HG03196 (cell line): ENCODE data around the gene SLC5A9.

Experiments used
- ATAC-seq: cut with Tn5 transposase; IDR thresholded peaks from one replicate; pipeline ENCODE4 v1.9.1; 2021; ENCODE audit not compliant: unreplicated experiment

The SLC5A9 gene

GRCh38 chr1:48222501-48223242 is at the start of gene SLC5A9:
SLC5A9 (plus strand) TSS chr1:48222716; CDS start chr1:48222737, 21 bp downstream.
- ATAC-seq, result no peak

- no peak for ATAC-seq
Observed at GRCh38 chr1:48175116-48175515, 47.4 kb upstream of the SLC5A9 start.

DNA sequence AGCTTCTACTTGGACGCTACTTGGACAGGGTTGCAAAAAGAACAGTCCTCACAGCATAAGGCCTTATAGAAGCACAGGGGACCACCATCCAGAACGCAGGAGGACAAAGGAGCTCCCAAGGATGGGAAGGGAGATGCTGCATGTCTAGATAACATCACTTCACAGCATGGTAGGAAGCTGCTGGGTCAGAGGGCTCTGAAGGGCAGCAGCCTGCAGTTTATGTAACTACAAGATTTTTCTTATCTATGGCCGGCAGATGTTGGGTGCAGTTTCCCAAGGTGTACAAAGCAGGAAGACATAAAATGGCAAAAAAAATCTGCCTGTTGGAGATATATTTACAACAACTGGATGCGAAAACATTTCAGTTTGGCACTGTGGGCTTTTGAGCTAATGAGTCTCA is 45.3 kb upstream of the SLC5A9 start:
- ATAC-seq, result no peak

- ATAC-seq, result no peak
Observed at GRCh38 chr1:48181669-48182367, 40.7 kb upstream of the SLC5A9 start.

GRCh38 chr1:48182439-48182838 is 40.1 kb upstream of the SLC5A9 start:
- ATAC-seq, result peak; percentile 71

- no peak for ATAC-seq
Observed at GRCh38 chr1:48186306-48186839, 36.1 kb upstream of the SLC5A9 start.

DNA sequence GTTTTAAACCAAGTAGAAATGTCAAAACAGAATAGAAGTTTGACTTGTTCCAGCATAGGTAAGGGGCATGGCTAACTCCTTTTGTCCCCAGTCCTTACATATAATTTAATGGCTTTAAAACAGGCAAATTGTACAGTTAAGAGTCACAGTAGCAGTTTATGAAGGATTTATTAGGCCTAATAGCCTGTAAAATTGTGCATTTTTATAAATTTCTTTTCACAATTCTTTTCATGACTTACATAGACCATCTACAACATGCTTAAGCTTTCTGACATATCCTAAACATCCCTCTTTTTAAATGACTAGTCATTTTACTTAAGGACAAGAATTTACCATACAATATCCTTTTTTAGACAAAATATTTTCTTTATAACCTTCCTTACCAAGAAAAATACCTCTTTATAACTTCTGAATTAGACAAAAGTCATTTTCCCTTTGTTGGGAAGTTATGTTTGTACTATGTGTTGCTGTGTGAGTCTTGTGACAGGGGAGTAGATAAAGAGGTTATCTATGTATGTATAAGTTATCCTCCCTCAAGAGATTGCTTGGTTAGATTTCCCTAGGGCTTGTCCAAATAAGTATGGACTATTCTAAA is 34.5 kb upstream of the SLC5A9 start:
- no peak for ATAC-seq

GRCh38 chr1:48190881-48191280 is 31.6 kb upstream of the SLC5A9 start:
- no peak for ATAC-seq

DNA sequence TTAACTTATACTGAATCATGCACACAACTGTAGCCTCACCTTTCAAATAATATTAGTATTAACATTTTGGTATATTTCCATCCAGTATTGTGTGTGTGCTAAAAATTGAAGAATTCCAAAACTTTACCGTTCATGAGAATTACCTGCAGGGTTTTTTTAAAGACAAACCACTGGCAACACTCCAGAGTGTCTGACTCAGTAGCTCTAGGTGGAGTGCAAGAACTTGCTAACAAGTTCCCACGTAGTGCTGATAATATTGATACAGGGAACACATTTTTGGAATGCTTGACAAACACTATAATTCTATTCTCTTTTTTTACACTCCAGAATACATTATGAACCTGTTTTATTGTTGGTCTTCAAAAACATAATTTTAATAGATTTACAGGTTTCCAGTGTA is 27.7 kb upstream of the SLC5A9 start:
- ATAC-seq, result no peak

GRCh38 chr1:48196237-48196636 is 26.3 kb upstream of the SLC5A9 start:
- ATAC-seq, result no peak

GRCh38 chr1:48198970-48199369 is 23.5 kb upstream of the SLC5A9 start:
- no peak for ATAC-seq

DNA sequence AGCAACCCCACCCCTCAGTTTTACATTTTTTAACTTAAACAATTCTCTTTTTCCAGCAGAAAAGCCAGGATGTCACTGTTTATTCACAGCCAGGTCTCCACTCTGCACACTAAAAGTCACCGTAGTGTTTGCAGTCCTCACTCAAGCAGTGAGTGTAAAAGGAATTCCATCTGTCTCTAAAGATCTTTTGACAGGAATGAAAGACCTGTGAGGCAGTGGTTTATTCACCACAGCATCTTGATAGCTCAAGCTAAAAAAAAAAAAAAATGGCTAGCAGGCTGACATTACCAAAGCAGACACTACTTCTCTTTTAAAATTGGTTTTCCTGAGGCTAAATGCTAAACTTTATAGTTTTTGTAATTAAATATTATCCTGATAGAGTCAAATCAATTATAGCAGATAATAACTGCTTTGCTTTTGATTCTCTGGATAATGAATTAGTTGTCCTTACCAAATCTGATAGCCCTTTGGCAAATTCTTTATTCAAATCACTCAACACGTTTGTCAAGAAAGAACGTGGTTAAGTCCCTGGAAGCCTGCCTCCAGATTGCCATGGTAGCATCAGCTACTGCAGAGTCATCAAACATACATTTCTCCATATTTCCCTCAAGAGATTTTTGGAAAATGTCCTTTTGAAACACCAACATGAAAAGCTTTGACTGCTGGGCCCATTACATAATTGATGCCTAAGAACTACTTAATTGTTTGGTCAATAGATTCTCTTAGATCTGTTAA is 22.2 kb upstream of the SLC5A9 start:
- no peak for ATAC-seq

GRCh38 chr1:48202030-48202752 is 20.3 kb upstream of the SLC5A9 start:
- no peak for ATAC-seq

DNA sequence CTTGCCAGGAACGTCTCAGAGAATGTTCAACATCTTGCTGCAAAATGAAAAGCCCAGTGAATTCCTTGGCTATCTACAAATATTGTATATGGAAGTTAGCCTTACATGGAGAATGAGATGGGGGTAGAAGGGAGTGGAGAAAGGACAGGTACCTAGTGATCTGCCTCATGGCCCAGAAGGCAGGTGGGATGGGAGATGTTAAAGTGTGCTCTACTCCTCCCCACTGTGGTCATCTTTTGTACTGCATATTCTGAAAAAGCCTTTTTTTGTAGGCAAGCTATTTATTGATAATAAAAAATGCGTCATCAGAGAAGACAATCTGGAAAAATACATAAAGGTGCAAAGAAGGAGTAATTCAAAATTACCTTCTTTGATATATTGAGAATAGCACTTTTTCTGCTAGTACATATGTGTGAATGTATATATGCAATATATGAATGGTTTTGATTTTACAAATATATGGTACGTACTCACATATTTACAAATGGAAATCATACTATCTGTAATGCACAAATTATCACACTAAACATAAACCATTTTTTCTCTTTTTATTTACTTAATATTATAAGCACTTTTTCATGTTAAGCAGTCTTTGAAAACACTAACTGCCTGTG is 19.1 kb upstream of the SLC5A9 start:
- peak; percentile 45 for ATAC-seq

- no peak for ATAC-seq
Observed at GRCh38 chr1:48205522-48205921, 17.0 kb upstream of the SLC5A9 start.

GRCh38 chr1:48206371-48206770 is 16.1 kb upstream of the SLC5A9 start:
- no peak for ATAC-seq

- no peak for ATAC-seq
Observed at GRCh38 chr1:48207131-48207530, 15.4 kb upstream of the SLC5A9 start.

DNA sequence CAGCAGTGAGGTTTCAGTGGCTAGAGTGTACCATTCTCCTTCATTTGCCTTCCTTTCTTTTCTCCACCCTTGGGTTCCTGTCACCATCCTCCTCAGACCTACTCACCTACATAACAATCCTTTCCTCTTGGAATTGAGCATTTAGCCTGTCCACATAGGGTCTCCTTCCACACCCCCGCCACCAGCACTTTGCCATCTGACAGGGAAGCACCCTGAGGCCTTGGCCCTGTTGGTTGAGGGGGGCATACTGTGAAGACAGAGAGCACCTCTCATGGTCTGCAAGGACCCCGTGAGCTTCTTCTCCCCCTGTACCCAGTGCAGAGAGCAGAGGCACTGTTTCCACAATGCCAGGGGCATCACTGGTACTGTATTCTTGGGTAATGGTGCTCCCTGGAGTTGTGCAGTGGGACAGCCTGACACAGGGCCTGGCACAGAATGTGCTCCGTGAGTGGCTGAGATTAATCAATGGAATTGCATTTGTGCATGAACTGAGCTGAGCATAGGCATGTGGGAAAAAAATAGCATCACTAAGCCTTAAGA is 14.9 kb upstream of the SLC5A9 start:
- ATAC-seq, result no peak

DNA sequence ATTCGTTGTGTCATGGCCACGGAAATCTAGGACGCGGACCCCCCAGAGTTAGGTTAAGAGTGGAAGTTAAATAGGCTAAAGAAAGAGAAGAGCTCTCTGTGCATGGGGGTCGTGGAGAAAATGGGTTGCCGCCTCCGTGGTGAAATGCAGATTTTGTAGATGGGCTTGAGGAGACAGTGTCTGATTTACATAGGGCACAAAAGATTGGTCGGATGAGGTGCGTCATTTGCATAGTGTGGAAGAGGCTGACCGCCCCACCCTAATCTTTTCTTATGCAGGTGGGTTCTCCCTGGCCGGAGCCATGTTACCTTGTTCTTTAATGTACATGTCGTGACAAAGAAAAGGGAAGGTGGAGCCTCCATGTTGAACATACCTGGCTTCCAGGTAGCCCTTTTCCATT is 14.3 kb upstream of the SLC5A9 start:
- ATAC-seq, result no peak

DNA sequence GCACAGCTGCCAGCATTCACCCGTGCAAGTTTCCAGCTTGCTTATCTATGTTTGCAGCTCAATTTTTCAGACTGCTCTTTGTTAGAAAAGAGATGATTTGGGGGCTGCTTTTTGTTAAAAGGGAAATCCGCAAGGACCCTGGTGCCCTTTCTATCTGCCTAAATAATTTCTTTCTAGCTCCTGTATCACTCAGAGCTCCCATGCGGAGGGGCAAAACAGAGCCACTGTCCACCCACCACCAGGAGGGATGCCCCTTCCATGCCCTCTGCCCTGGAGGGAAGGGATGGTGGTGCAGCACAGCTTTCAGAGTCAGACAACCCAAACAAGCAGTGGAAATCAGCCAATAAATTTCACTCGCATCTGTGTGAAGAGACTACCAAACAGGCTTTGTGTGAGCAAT is 13.9 kb upstream of the SLC5A9 start:
- no peak for ATAC-seq
